Activated CD4-positive, alpha-beta T cell treated with anti-CD3 and anti-CD28 coated beads for 24 hours (primary cell): ENCODE data around the gene P3H4.

Experiments used
- DNase-seq, 2 donors: peaks; one replicate each; pipeline ENCODE4 v3.0.0-alpha.2; 2020; ENCODE audit warnings: low read depth in 2 of 2

Gene P3H4

GRCh38 chr17:41772218-41772585 lies 39.5 kb downstream of the P3H4 start:
- no peak for DNase-seq

- DNase-seq = no peak
Measured at GRCh38 chr17:41771389-41772206, 40.2 kb downstream of the P3H4 start.

- no peak for DNase-seq
Measured at GRCh38 chr17:41769985-41770384, 41.8 kb downstream of the P3H4 start.

- DNase-seq = no peak
Measured at GRCh38 chr17:41769346-41769862, 42.3 kb downstream of the P3H4 start.

GRCh38 chr17:41768682-41769288 lies 43.0 kb downstream of the P3H4 start:
- DNase-seq = no peak

- no peak for DNase-seq
Measured at GRCh38 chr17:41767324-41768042, 44.3 kb downstream of the P3H4 start.

GRCh38 chr17:41766135-41766534 lies 45.6 kb downstream of the P3H4 start:
- DNase-seq = no peak

- no peak for DNase-seq
Measured at GRCh38 chr17:41763327-41763726, 48.4 kb downstream of the P3H4 start.

- no peak for DNase-seq
Measured at GRCh38 chr17:41762841-41763240, 48.9 kb downstream of the P3H4 start.

- no peak for DNase-seq
Measured at GRCh38 chr17:41762391-41762790, 49.4 kb downstream of the P3H4 start.

GRCh38 chr17:41760878-41761277 lies 50.9 kb downstream of the P3H4 start:
- no peak for DNase-seq

GRCh38 chr17:41758601-41759000 lies 53.1 kb downstream of the P3H4 start:
- DNase-seq = no peak

GRCh38 chr17:41754066-41754465 lies 57.7 kb downstream of the P3H4 start:
- no peak for DNase-seq
